ENCODE results near the gene LPIN1. TPM values are rescaled to one million over a fixed set of nuclear protein-coding genes. Genes with fewer than 3 reads are reported as not detected.

The LPIN1 gene
- total and polyA plus RNA-seq, 2 of the 13 experiments (the other 11 are each of a cell fraction or from before 2014, with no cell fraction given): 9.7 to 19.4 TPM

DNA sequence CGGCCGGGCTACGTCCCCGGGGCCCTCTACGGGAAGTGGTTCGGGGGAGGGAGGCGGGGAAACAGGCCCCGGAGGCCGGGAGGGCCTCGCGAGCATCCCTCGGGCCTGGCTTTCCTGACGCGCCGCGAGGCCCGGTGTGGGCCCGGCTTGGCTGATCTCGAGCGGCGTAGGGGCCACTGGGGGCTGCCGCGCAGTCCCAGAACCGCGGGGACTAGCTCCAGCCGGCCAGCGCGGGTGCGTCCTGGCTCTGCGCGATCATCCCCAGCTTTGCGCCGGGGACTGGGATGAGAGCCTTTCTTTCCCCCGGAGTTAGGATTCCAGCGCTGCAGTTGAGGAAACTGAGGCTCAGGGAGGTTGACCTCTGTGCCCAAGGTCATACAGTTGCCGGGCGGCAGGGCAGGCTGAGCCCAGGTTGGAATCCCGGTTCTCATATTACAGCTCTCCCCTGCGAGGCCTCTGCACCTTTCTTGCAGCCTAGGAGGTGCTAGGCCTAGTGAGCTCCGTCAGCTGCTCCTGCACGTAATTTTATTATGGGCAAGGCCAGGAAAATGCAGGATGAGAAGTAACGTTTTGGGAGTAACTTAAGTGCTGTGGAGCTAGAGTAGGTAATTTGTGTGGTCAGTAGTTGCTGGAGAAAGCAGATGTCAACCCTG is 501 bp downstream of the LPIN1 start (continued):
- no peak for TF ChIP-seq PCBP2 (optimal IDR thresholded peaks at IDR 0.05; ENCODE audit: low read depth, low read length, poor library complexity, severe bottlenecking)
- TF ChIP-seq NCOR1 (IDR thresholded peaks at IDR 0.05; ENCODE audit: borderline replicate concordance, low read length): no peak
- no peak for TF ChIP-seq FOXP1 (IDR thresholded peaks at IDR 0.05)
- no peak for TF ChIP-seq FOXP1 (CRISPR knock-in tag; IDR thresholded peaks at IDR 0.05)
- peak; percentile 55 for TF ChIP-seq GABPB1 (CRISPR knock-in tag; IDR thresholded peaks at IDR 0.05)
- TF ChIP-seq DPF2 (CRISPR knock-in tag; IDR thresholded peaks at IDR 0.05; ENCODE audit: borderline replicate concordance, low read depth): no peak
- TF ChIP-seq HMG20A (CRISPR knock-in tag; IDR thresholded peaks at IDR 0.05; ENCODE audit: borderline replicate concordance): peak; percentile 19; the same call in 1 of the 2 replicates
- peak; percentile 57 for TF ChIP-seq SRSF1 (optimal IDR thresholded peaks at IDR 0.05; ENCODE audit: low read depth, low read length)
- TF ChIP-seq NONO (IDR thresholded peaks at IDR 0.05): no peak
- no peak for TF ChIP-seq NONO (CRISPR knock-in tag; conservative IDR thresholded peaks at IDR 0.05)
- no peak for TF ChIP-seq RBM22 (optimal IDR thresholded peaks at IDR 0.05; ENCODE audit: low read length)
- TF ChIP-seq, protein P1, sequence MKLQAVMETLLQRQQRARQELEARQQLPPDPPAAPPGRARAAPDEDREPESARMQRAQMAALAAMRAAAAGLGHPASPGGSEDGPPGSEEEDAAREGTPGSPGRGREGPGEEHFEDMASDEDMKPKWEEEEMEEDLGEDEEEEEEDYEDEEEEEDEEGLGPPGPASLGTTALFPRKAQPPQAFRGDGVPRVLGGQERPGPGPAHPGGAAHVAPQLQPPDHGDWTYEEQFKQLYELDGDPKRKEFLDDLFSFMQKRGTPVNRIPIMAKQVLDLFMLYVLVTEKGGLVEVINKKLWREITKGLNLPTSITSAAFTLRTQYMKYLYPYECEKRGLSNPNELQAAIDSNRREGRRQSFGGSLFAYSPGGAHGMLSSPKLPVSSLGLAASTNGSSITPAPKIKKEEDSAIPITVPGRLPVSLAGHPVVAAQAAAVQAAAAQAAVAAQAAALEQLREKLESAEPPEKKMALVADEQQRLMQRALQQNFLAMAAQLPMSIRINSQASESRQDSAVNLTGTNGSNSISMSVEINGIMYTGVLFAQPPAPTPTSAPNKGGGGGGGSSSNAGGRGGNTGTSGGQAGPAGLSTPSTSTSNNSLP (IDR thresholded peaks at IDR 0.05; ENCODE audit: low read depth, low read length): no peak
- TF ChIP-seq PPARG (CRISPR knock-in tag; conservative IDR thresholded peaks at IDR 0.05): no peak; the same call in 1 of the 2 replicates
- TF ChIP-seq, protein P2, sequence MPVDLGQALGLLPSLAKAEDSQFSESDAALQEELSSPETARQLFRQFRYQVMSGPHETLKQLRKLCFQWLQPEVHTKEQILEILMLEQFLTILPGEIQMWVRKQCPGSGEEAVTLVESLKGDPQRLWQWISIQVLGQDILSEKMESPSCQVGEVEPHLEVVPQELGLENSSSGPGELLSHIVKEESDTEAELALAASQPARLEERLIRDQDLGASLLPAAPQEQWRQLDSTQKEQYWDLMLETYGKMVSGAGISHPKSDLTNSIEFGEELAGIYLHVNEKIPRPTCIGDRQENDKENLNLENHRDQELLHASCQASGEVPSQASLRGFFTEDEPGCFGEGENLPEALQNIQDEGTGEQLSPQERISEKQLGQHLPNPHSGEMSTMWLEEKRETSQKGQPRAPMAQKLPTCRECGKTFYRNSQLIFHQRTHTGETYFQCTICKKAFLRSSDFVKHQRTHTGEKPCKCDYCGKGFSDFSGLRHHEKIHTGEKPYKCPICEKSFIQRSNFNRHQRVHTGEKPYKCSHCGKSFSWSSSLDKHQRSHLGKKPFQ (CRISPR knock-in tag; IDR thresholded peaks at IDR 0.05; ENCODE audit: insufficient replicate concordance): no peak
- TF ChIP-seq ZNF558 (CRISPR knock-in tag; IDR thresholded peaks at IDR 0.05; ENCODE audit: borderline replicate concordance): peak; percentile 52; the same call in 1 of the 2 replicates
- no peak for TF ChIP-seq ZNF7 (CRISPR knock-in tag; IDR thresholded peaks at IDR 0.05)
- TF ChIP-seq, protein P3, sequence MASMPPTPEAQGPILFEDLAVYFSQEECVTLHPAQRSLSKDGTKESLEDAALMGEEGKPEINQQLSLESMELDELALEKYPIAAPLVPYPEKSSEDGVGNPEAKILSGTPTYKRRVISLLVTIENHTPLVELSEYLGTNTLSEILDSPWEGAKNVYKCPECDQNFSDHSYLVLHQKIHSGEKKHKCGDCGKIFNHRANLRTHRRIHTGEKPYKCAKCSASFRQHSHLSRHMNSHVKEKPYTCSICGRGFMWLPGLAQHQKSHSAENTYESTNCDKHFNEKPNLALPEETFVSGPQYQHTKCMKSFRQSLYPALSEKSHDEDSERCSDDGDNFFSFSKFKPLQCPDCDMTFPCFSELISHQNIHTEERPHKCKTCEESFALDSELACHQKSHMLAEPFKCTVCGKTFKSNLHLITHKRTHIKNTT (CRISPR knock-in tag; IDR thresholded peaks at IDR 0.05): no peak
- peak; percentile 53; the same call in 1 of the 2 replicates for TF ChIP-seq RNF2 (conservative IDR thresholded peaks at IDR 0.05; ENCODE audit: low read depth)
- TF ChIP-seq, protein P4, sequence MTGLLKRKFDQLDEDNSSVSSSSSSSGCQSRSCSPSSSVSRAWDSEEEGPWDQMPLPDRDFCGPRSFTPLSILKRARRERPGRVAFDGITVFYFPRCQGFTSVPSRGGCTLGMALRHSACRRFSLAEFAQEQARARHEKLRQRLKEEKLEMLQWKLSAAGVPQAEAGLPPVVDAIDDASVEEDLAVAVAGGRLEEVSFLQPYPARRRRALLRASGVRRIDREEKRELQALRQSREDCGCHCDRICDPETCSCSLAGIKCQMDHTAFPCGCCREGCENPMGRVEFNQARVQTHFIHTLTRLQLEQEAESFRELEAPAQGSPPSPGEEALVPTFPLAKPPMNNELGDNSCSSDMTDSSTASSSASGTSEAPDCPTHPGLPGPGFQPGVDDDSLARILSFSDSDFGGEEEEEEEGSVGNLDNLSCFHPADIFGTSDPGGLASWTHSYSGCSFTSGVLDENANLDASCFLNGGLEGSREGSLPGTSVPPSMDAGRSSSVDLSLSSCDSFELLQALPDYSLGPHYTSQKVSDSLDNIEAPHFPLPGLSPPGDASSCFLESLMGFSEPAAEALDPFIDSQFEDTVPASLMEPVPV (CRISPR knock-in tag; IDR thresholded peaks at IDR 0.05): no peak
- TF ChIP-seq FOXC1 (CRISPR knock-in tag; IDR thresholded peaks at IDR 0.05; ENCODE audit: borderline replicate concordance): peak; percentile 68; the same call in 1 of the 2 replicates
- TF ChIP-seq MBD4 (IDR thresholded peaks at IDR 0.05; ENCODE audit: borderline replicate concordance, low read length): no peak
- TF ChIP-seq, protein P5, sequence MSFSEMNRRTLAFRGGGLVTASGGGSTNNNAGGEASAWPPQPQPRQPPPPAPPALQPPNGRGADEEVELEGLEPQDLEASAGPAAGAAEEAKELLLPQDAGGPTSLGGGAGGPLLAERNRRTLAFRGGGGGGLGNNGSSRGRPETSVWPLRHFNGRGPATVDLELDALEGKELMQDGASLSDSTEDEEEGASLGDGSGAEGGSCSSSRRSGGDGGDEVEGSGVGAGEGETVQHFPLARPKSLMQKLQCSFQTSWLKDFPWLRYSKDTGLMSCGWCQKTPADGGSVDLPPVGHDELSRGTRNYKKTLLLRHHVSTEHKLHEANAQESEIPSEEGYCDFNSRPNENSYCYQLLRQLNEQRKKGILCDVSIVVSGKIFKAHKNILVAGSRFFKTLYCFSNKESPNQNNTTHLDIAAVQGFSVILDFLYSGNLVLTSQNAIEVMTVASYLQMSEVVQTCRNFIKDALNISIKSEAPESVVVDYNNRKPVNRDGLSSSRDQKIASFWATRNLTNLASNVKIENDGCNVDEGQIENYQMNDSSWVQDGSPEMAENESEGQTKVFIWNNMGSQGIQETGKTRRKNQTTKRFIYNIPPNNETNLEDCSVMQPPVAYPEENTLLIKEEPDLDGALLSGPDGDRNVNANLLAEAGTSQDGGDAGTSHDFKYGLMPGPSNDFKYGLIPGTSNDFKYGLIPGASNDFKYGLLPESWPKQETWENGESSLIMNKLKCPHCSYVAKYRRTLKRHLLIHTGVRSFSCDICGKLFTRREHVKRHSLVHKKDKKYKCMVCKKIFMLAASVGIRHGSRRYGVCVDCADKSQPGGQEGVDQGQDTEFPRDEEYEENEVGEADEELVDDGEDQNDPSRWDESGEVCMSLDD (CRISPR knock-in tag; IDR thresholded peaks at IDR 0.05; ENCODE audit: borderline replicate concordance): no peak
